HG03565 (cell line): ENCODE results near the gene SERPINB1.

Experiments
- ATAC-seq: cut with Tn5 transposase; IDR thresholded peaks from one replicate; pipeline ENCODE4 v1.9.1; 2021; ENCODE audit warnings: mild to moderate bottlenecking, moderate library complexity; ENCODE audit not compliant: unreplicated experiment

The SERPINB1 gene

GRCh38 chr6:2850538-2851113 lies 9.0 kb upstream of the SERPINB1 start:
- ATAC-seq, result no peak

GRCh38 chr6:2848851-2849250 lies 7.2 kb upstream of the SERPINB1 start:
- no peak for ATAC-seq

- no peak for ATAC-seq
Observed at GRCh38 chr6:2845880-2846208, 4.2 kb upstream of the SERPINB1 start.

GRCh38 chr6:2844008-2844407 lies 2.3 kb upstream of the SERPINB1 start:
- ATAC-seq, result no peak

GRCh38 chr6:2843138-2843740 lies 1.6 kb upstream of the SERPINB1 start:
- no peak for ATAC-seq

- ATAC-seq, result no peak
Observed at GRCh38 chr6:2842139-2842552, 483 bp upstream of the SERPINB1 start.

- ATAC-seq, result no peak
Observed at GRCh38 chr6:2840749-2841061, 958 bp downstream of the SERPINB1 start.

- ATAC-seq, result no peak
Observed at GRCh38 chr6:2839982-2840748, 1.5 kb downstream of the SERPINB1 start.

- no peak for ATAC-seq
Observed at GRCh38 chr6:2839195-2839981, 2.3 kb downstream of the SERPINB1 start.

GRCh38 chr6:2838251-2838650 lies 3.4 kb downstream of the SERPINB1 start:
- ATAC-seq, result no peak

GRCh38 chr6:2834262-2834661 lies 7.4 kb downstream of the SERPINB1 start:
- ATAC-seq, result no peak

- ATAC-seq, result no peak
Observed at GRCh38 chr6:2831392-2831791, 10.3 kb downstream of the SERPINB1 start.

GRCh38 chr6:2830183-2830582 lies 11.5 kb downstream of the SERPINB1 start:
- ATAC-seq, result no peak

GRCh38 chr6:2829253-2829652 lies 12.4 kb downstream of the SERPINB1 start:
- ATAC-seq, result no peak

- ATAC-seq, result no peak
Observed at GRCh38 chr6:2828629-2829028, 13.0 kb downstream of the SERPINB1 start.

GRCh38 chr6:2827142-2827541 lies 14.5 kb downstream of the SERPINB1 start:
- ATAC-seq, result no peak

- ATAC-seq, result no peak
Observed at GRCh38 chr6:2826131-2826530, 15.5 kb downstream of the SERPINB1 start.

- no peak for ATAC-seq
Observed at GRCh38 chr6:2823104-2823850, 18.4 kb downstream of the SERPINB1 start.

GRCh38 chr6:2821554-2821953 lies 20.1 kb downstream of the SERPINB1 start:
- ATAC-seq, result no peak

GRCh38 chr6:2820415-2820814 lies 21.2 kb downstream of the SERPINB1 start:
- no peak for ATAC-seq

GRCh38 chr6:2819978-2820377 lies 21.7 kb downstream of the SERPINB1 start:
- no peak for ATAC-seq
